ENCODE data around the gene CSTPP1. TPM values are rescaled to one million over a fixed set of nuclear protein-coding genes. Genes with fewer than 3 reads are reported as not detected.

Gene CSTPP1
- total RNA-seq, 1 experiment from 2014 or later: 88.3 TPM

DNA sequence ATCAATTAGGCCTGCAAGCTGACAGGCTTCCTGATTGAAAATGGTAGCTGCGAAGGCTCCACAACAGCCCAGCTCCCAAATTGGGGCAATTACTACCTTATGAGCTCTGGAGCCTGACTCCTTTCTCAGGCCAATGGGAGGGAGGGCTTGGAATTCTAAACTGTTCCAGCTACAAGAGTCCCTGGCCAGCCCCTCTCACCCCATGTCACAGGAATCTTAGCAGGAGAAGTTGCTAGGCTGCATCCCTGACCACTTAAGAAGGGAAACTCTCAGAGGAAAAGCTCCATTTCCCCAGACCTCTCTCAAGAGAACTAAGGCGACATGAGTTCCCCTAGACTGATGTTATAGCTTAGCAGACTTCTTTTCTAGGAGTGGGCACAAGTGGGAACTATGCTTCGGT is 23.1 kb upstream of the CSTPP1 start:
- H3K9me3 ChIP-seq (ENCODE audit: insufficient read depth, low read depth): no peaks in the 10 kb centered on the region
- no peak overlapping the region for H3K4me2 ChIP-seq
- peaks cover 23% of the 10 kb centered on the region for H3K27me3 ChIP-seq (ENCODE audit: insufficient read depth, low read depth)
- no peak overlapping the region for H2AFZ ChIP-seq
- ChIA-PET CTCF (interaction anchor here (1.0 to 1.3 kb wide), 2 partner anchors 22 to 240 kb away, joined by 3 read pairs; no protein-coding TSS in a partner anchor), POLR2A (ENCODE audit: unreplicated experiment) (no interaction called here)
- no TSS peak for BruUV-seq (replicated peaks)
- H3K4me1 ChIP-seq (replicated peaks; ENCODE audit: insufficient read depth): peaks cover 9% of the 10 kb centered on the region; the same call in 1 of the 2 replicates
- intact Hi-C loops (cut with micrococcal nuclease; ENCODE audit: unreplicated experiment): no loop called here
- H4K20me1 ChIP-seq (ENCODE audit: insufficient read depth): no peaks in the 10 kb centered on the region
- H3K36me3 ChIP-seq (ENCODE audit: low read depth): no peaks in the 10 kb centered on the region
- H3K4me3 ChIP-seq: no peak overlapping the region
- no peaks in the 10 kb centered on the region for H3F3A ChIP-seq (ENCODE audit: insufficient read depth, low read depth)
- H3K79me2 ChIP-seq (ENCODE audit: low read depth): no peaks in the 10 kb centered on the region
- DNase-seq: no peak
- TF ChIP-seq CTCF (conservative IDR thresholded peaks at IDR 0.05) (no peak), EZH2 (IDR thresholded peaks at IDR 0.05; ENCODE audit: low read depth) (no peak)
- H3K27ac ChIP-seq: no peak overlapping the region
- no peaks in the 10 kb centered on the region for H3K9me2 ChIP-seq (ENCODE audit: insufficient read depth)

- H3F3A ChIP-seq (ENCODE audit: insufficient read depth, low read depth): peaks cover 4% of the 10 kb centered on the region
- H3K27ac ChIP-seq: no peak overlapping the region
- no peaks in the 10 kb centered on the region for H3K9me2 ChIP-seq (ENCODE audit: insufficient read depth)
- ChIA-PET CTCF (interaction anchor here (0.6 to 1.0 kb wide), 2 partner anchors 11 to 239 kb away, joined by 3 to 4 read pairs; no protein-coding TSS in a partner anchor), POLR2A (ENCODE audit: unreplicated experiment) (interaction anchor here (0.7 kb wide), 1 partner anchor 250 kb away, joined by 9 read pairs; no protein-coding TSS in a partner anchor)
- no peaks in the 10 kb centered on the region for H4K20me1 ChIP-seq (ENCODE audit: insufficient read depth)
- no TSS peak for BruUV-seq (replicated peaks)
- intact Hi-C loops (cut with micrococcal nuclease; ENCODE audit: unreplicated experiment): no loop called here
- no peak for DNase-seq
- no peaks in the 10 kb centered on the region for H3K79me2 ChIP-seq (ENCODE audit: low read depth)
- H3K27me3 ChIP-seq (ENCODE audit: insufficient read depth, low read depth): peaks cover 23% of the 10 kb centered on the region
- H3K4me2 ChIP-seq: no peak overlapping the region
- H3K4me3 ChIP-seq: no peak overlapping the region
- no peaks in the 10 kb centered on the region for H3K36me3 ChIP-seq (ENCODE audit: low read depth)
- no peaks in the 10 kb centered on the region for H3K9me3 ChIP-seq (ENCODE audit: insufficient read depth, low read depth)
- TF ChIP-seq CTCF (conservative IDR thresholded peaks at IDR 0.05) (no peak), EZH2 (IDR thresholded peaks at IDR 0.05; ENCODE audit: low read depth) (no peak)
- no peak overlapping the region for H2AFZ ChIP-seq
- peaks cover 9% of the 10 kb centered on the region; the same call in 1 of the 2 replicates for H3K4me1 ChIP-seq (replicated peaks; ENCODE audit: insufficient read depth)
Measured at GRCh38 chr11:46914363-46914762, 22.2 kb upstream of the CSTPP1 start.

DNA sequence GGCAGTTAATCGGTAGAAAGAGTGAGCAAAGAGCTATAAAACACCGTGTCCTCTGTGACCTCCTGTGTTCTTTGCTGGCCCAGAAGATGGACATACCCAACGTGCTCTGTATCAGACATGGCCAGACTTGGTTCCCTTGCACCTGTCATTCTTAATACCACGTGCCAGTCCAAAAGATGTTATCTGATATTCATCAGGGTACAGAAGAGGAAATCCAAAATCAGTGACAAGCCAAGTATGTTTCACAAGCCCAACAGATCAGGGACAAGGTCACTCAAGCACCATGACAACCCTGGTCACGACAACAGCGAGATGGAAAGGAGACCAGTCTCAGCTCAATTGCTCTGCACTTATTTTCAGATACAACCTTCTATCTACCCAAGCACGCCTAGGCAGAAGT is 21.7 kb upstream of the CSTPP1 start:
- Histone ChIP-seq H3K4me2 (no peak overlapping the region), H4K20me1 (ENCODE audit: insufficient read depth) (no peaks in the 10 kb centered on the region), H2AFZ (no peak overlapping the region), H3K79me2 (ENCODE audit: low read depth) (no peaks in the 10 kb centered on the region), H3K4me3 (no peak overlapping the region), H3F3A (ENCODE audit: insufficient read depth, low read depth) (peaks cover 8% of the 10 kb centered on the region), H3K27ac (no peak overlapping the region), H3K9me3 (ENCODE audit: insufficient read depth, low read depth) (no peaks in the 10 kb centered on the region), H3K4me1 (replicated peaks; ENCODE audit: insufficient read depth) (peaks cover 9% of the 10 kb centered on the region; the same call in 1 of the 2 replicates), H3K9me2 (ENCODE audit: insufficient read depth) (no peaks in the 10 kb centered on the region), H3K27me3 (ENCODE audit: insufficient read depth, low read depth) (peaks cover 23% of the 10 kb centered on the region), H3K36me3 (ENCODE audit: low read depth) (no peaks in the 10 kb centered on the region)
- DNase-seq: no peak
- intact Hi-C loops (cut with micrococcal nuclease; ENCODE audit: unreplicated experiment): no loop called here
- no peak for TF ChIP-seq CTCF (conservative IDR thresholded peaks at IDR 0.05)
- no peak for TF ChIP-seq EZH2 (IDR thresholded peaks at IDR 0.05; ENCODE audit: low read depth)
- BruUV-seq (replicated peaks): no TSS peak
- ChIA-PET CTCF (interaction anchor here (0.6 kb wide), 1 partner anchor 11 kb away, joined by 4 read pairs; no protein-coding TSS in a partner anchor), POLR2A (ENCODE audit: unreplicated experiment) (interaction anchor here (0.7 kb wide), 1 partner anchor 250 kb away, joined by 9 read pairs; no protein-coding TSS in a partner anchor)
